ENCODE measurements around the gene TERT.

- no peak for TF ChIP-seq CTCF (IDR thresholded peaks at IDR 0.05)
- no peak for TF ChIP-seq EZH2 (IDR thresholded peaks at IDR 0.05)
These were observed 75.6 kb downstream of the TERT start for GRCh38 chr5:1219098-1219767.
